ENCODE data around the gene DMXL2.

DNA sequence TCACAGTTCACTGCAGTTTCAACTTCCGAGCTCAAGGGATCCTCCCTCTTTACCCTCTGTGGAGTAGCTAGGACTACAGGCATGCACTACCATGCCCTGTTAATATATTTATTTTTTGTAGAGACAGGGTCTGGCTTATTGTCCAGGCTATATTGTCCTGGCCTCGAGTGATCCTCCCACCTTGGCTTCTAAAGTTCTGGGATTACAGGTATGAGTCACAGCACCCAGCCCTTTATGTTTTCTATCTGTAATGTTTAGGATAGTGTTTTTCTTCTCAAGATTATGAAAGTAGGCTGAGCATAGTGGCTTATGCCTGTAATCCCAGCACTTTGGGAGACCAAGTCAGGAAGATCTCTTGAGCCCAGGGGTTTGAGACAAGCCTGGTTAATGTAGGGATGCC lies 46.8 kb upstream of the DMXL2 start:
- TF ChIP-seq, protein P1, sequence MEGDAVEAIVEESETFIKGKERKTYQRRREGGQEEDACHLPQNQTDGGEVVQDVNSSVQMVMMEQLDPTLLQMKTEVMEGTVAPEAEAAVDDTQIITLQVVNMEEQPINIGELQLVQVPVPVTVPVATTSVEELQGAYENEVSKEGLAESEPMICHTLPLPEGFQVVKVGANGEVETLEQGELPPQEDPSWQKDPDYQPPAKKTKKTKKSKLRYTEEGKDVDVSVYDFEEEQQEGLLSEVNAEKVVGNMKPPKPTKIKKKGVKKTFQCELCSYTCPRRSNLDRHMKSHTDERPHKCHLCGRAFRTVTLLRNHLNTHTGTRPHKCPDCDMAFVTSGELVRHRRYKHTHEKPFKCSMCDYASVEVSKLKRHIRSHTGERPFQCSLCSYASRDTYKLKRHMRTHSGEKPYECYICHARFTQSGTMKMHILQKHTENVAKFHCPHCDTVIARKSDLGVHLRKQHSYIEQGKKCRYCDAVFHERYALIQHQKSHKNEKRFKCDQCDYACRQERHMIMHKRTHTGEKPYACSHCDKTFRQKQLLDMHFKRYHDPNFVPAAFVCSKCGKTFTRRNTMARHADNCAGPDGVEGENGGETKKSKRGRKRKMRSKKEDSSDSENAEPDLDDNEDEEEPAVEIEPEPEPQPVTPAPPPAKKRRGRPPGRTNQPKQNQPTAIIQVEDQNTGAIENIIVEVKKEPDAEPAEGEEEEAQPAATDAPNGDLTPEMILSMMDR (IDR thresholded peaks at IDR 0.05) = no peak
- TF ChIP-seq POLR2AphosphoS5 (IDR thresholded peaks at IDR 0.05; ENCODE audit: low read depth, low read length) = no peak
- TF ChIP-seq, protein P2, sequence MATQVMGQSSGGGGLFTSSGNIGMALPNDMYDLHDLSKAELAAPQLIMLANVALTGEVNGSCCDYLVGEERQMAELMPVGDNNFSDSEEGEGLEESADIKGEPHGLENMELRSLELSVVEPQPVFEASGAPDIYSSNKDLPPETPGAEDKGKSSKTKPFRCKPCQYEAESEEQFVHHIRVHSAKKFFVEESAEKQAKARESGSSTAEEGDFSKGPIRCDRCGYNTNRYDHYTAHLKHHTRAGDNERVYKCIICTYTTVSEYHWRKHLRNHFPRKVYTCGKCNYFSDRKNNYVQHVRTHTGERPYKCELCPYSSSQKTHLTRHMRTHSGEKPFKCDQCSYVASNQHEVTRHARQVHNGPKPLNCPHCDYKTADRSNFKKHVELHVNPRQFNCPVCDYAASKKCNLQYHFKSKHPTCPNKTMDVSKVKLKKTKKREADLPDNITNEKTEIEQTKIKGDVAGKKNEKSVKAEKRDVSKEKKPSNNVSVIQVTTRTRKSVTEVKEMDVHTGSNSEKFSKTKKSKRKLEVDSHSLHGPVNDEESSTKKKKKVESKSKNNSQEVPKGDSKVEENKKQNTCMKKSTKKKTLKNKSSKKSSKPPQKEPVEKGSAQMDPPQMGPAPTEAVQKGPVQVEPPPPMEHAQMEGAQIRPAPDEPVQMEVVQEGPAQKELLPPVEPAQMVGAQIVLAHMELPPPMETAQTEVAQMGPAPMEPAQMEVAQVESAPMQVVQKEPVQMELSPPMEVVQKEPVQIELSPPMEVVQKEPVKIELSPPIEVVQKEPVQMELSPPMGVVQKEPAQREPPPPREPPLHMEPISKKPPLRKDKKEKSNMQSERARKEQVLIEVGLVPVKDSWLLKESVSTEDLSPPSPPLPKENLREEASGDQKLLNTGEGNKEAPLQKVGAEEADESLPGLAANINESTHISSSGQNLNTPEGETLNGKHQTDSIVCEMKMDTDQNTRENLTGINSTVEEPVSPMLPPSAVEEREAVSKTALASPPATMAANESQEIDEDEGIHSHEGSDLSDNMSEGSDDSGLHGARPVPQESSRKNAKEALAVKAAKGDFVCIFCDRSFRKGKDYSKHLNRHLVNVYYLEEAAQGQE (IDR thresholded peaks at IDR 0.05; ENCODE audit: insufficient read depth in 1 of 2, low read depth in 2 of 2, low read length in 1 of 2) = no peak

Data from Panc1 (cell line).